Prostate gland (tissue), 2 donors: ENCODE data around the gene MBNL2.

ENCODE experiments used
- POLR2A ChIP-seq: fragments of 450-650 bp; IDR thresholded peaks from one replicate; pipeline ENCODE4 v1.6.1; 2016; ENCODE audit warnings: antibody characterized with exemption, mild to moderate bottlenecking
- POLR2AphosphoS5 ChIP-seq: sonication (generic); formaldehyde crosslinking; IDR thresholded peaks from one replicate; pipeline ENCODE4 v1.6.1; 2017; ENCODE audit warnings: antibody characterized with exemption
- TF ChIP-seq, protein P1 (sequence below), 4 experiments: fragments of 200-600 bp in 2 of 4; fragments of 450-650 bp in 2 of 4; sonication (generic) in 2 of 4; IDR thresholded peaks; 1 replicate in 3 of 4; 2 replicates in 1 of 4; pipeline ENCODE4 v1.5.1; 2016 to 2019; ENCODE audit warnings: antibody characterized with exemption in 4 of 4, mild to moderate bottlenecking in 2 of 4, moderate library complexity in 2 of 4

DNA sequence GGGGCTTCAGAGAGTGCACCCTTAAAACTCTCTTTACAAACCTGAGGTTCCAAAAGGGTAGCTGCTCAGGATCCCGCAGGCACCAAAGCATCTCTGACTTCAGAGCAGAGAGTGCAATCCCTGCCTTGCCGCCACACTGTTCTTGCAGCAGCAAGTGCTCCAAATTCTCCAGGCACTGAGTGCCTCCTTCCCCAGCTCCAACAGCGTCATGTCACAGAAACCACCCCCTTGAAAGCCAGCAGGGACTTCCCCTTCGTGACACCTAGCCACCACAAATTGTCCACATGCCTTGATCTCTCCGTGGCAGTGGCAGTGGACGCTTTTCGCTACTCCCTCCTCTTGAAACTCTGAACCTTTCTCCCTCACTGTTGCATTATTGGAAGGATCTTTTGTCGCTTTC lies 39.9 kb downstream of the MBNL2 start:
- TF ChIP-seq, protein P1, sequence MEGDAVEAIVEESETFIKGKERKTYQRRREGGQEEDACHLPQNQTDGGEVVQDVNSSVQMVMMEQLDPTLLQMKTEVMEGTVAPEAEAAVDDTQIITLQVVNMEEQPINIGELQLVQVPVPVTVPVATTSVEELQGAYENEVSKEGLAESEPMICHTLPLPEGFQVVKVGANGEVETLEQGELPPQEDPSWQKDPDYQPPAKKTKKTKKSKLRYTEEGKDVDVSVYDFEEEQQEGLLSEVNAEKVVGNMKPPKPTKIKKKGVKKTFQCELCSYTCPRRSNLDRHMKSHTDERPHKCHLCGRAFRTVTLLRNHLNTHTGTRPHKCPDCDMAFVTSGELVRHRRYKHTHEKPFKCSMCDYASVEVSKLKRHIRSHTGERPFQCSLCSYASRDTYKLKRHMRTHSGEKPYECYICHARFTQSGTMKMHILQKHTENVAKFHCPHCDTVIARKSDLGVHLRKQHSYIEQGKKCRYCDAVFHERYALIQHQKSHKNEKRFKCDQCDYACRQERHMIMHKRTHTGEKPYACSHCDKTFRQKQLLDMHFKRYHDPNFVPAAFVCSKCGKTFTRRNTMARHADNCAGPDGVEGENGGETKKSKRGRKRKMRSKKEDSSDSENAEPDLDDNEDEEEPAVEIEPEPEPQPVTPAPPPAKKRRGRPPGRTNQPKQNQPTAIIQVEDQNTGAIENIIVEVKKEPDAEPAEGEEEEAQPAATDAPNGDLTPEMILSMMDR (IDR thresholded peaks at IDR 0.05): no peak
- TF ChIP-seq POLR2A (no peak), POLR2AphosphoS5 (no peak)
